ENCODE results near the gene DMD. TPM values are rescaled to one million over a fixed set of nuclear protein-coding genes. Genes with fewer than 3 reads are reported as not detected.

Gene DMD
- polyA plus RNA-seq, 1 donor from 2014 or later, result 21.6 TPM

DNA sequence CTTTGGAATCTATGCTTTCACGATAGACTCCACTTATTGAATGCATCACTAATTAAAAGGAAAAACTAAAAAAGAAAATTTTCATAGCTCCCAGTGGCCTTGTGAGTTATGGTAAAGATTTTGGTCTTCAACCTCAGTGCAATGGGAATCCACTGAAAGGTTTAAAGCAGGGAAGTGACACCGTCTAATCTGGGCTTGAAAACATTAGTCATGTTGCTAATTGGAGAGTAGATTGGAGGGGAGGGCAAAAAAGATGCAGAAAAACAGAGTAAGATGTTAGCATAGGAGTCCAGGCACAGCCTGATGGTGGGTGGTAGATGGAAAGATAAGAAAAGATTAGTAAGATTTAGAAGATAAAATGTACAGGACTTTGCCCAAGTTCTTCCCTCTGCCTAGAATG is 1506.4 kb downstream of the DMD start:
- Histone ChIP-seq H2AFZ (ENCODE audit: low read depth, low read length) (no peak overlapping the region), H3K27me3 (ENCODE audit: insufficient read depth, low read depth, low read length) (no peaks in the 10 kb centered on the region), H3K36me3 (ENCODE audit: insufficient read depth, low read length) (no peaks in the 10 kb centered on the region), H3K79me2 (replicated peaks; ENCODE audit: insufficient read depth, low read length) (no peaks in the 10 kb centered on the region), H3K4me2 (ENCODE audit: low read length) (no peak overlapping the region), H4K20me1 (ENCODE audit: insufficient read depth) (no peaks in the 10 kb centered on the region), H3K9me2 (ENCODE audit: insufficient read depth, low read length) (no peaks in the 10 kb centered on the region), H3K27ac (ENCODE audit: low read length) (no peak overlapping the region), H3K4me3 (ENCODE audit: low read length) (no peak overlapping the region), H3F3A (ENCODE audit: insufficient read depth, low read length, poor library complexity, severe bottlenecking) (no peaks in the 10 kb centered on the region), H3K9ac (ENCODE audit: low read length) (no peak overlapping the region), H3K9me3 (ENCODE audit: low read length) (no peaks in the 10 kb centered on the region)
- no peak for TF ChIP-seq RAD21 (conservative IDR thresholded peaks at IDR 0.05)
- no peak for TF ChIP-seq SMC3 (conservative IDR thresholded peaks at IDR 0.05; ENCODE audit: poor library complexity)

- H3K36me3 ChIP-seq (ENCODE audit: insufficient read depth, low read length), result no peaks in the 10 kb centered on the region
- no peak for TF ChIP-seq TAF1 (IDR thresholded peaks at IDR 0.05; ENCODE audit: low read depth)
- no peak for TF ChIP-seq EP300 (conservative IDR thresholded peaks at IDR 0.05; ENCODE audit: poor library complexity, severe bottlenecking)
- TF ChIP-seq SMC3 (conservative IDR thresholded peaks at IDR 0.05; ENCODE audit: poor library complexity), result no peak
- TF ChIP-seq POLR2AphosphoS5 (IDR thresholded peaks at IDR 0.05), result no peak
- no peak for TF ChIP-seq MXI1 (conservative IDR thresholded peaks at IDR 0.05; ENCODE audit: poor library complexity, severe bottlenecking)
- TF ChIP-seq, protein P1, sequence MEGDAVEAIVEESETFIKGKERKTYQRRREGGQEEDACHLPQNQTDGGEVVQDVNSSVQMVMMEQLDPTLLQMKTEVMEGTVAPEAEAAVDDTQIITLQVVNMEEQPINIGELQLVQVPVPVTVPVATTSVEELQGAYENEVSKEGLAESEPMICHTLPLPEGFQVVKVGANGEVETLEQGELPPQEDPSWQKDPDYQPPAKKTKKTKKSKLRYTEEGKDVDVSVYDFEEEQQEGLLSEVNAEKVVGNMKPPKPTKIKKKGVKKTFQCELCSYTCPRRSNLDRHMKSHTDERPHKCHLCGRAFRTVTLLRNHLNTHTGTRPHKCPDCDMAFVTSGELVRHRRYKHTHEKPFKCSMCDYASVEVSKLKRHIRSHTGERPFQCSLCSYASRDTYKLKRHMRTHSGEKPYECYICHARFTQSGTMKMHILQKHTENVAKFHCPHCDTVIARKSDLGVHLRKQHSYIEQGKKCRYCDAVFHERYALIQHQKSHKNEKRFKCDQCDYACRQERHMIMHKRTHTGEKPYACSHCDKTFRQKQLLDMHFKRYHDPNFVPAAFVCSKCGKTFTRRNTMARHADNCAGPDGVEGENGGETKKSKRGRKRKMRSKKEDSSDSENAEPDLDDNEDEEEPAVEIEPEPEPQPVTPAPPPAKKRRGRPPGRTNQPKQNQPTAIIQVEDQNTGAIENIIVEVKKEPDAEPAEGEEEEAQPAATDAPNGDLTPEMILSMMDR (IDR thresholded peaks at IDR 0.05; ENCODE audit: poor library complexity, severe bottlenecking), result no peak
- TF ChIP-seq EZH2 (IDR thresholded peaks at IDR 0.05; ENCODE audit: borderline replicate concordance, insufficient read depth, low read length, poor library complexity, severe bottlenecking), result no peak
- no peak for TF ChIP-seq RAD21 (conservative IDR thresholded peaks at IDR 0.05)
- no peak for TF ChIP-seq REST (IDR thresholded peaks at IDR 0.05; ENCODE audit: borderline replicate concordance)
- no peak overlapping the region for H3K4me3 ChIP-seq (ENCODE audit: low read length)
- no peaks in the 10 kb centered on the region for H3K9me2 ChIP-seq (ENCODE audit: insufficient read depth, low read length)
- H3K27ac ChIP-seq (ENCODE audit: low read length), result no peak overlapping the region
- no peak overlapping the region for H2AFZ ChIP-seq (ENCODE audit: low read depth, low read length)
- no peaks in the 10 kb centered on the region for H3K79me2 ChIP-seq (replicated peaks; ENCODE audit: insufficient read depth, low read length)
- H3K27me3 ChIP-seq (ENCODE audit: insufficient read depth, low read depth, low read length), result no peaks in the 10 kb centered on the region
- no peak overlapping the region for H3K4me2 ChIP-seq (ENCODE audit: low read length)
- no peak overlapping the region for H3K9ac ChIP-seq (ENCODE audit: low read length)
- H3K9me3 ChIP-seq (ENCODE audit: low read length), result no peaks in the 10 kb centered on the region
- no peaks in the 10 kb centered on the region for H4K20me1 ChIP-seq (ENCODE audit: insufficient read depth)
- no peaks in the 10 kb centered on the region for H3F3A ChIP-seq (ENCODE audit: insufficient read depth, low read length, poor library complexity, severe bottlenecking)
Observed at GRCh38 chrX:31702222-31702621, 1509.1 kb downstream of the DMD start.
